HCT116 (cell line): Measurements from ENCODE around the gene ADGRA3.

Source experiments
- EGR1 ChIP-seq: IDR thresholded peaks from 2 replicates; pipeline ENCODE4 v1.6.1; 2012; ENCODE audit warnings: low read depth
- POLR2A ChIP-seq: IDR thresholded peaks from 2 replicates; pipeline ENCODE4 v1.7.0; 2011; ENCODE audit warnings: borderline replicate concordance; ENCODE audit not compliant: insufficient read depth, insufficient read length; ENCODE audit errors: extremely low read depth
- POLR2AphosphoS5 ChIP-seq: IDR thresholded peaks from 2 replicates; pipeline ENCODE4 v1.6.1; 2011; ENCODE audit warnings: mild to moderate bottlenecking, low read depth, low read length, moderate library complexity
- RAD21 ChIP-seq: IDR thresholded peaks from 2 replicates; pipeline ENCODE4 v1.6.1; 2012; ENCODE audit warnings: low read depth, mild to moderate bottlenecking
- SIN3A ChIP-seq: IDR thresholded peaks from 2 replicates; pipeline ENCODE4 v1.6.1; 2012; ENCODE audit warnings: low read depth
- SRF ChIP-seq: IDR thresholded peaks from 2 replicates; pipeline ENCODE4 v1.6.1; 2012; ENCODE audit warnings: low read depth
- YY1 ChIP-seq: IDR thresholded peaks from 2 replicates; pipeline ENCODE4 v1.6.1; 2011; ENCODE audit warnings: low read length, low read depth, moderate library complexity, mild to moderate bottlenecking; ENCODE audit not compliant: insufficient replicate concordance; ENCODE audit errors: extremely low read depth
- ZFX ChIP-seq: fragments of 450-650 bp; IDR thresholded peaks from 2 replicates; pipeline ENCODE4 v1.6.1; 2017
- TF ChIP-seq, protein P1 (sequence below), 3 experiments: fragments of 200-600 bp in 1 of 3; sonication (generic) in 1 of 3; IDR thresholded peaks in 2 of 3; conservative IDR thresholded peaks in 1 of 3; 2 replicates each; pipeline ENCODE4 v1.5.1; 2012 to 2017; ENCODE audit warnings: low read depth in 2 of 3, low read length in 2 of 3, antibody characterized with exemption in 1 of 3, borderline replicate concordance in 1 of 3, control low read depth in 1 of 3, mild to moderate bottlenecking in 1 of 3, mixed read lengths in 1 of 3, mixed run types in 1 of 3, moderate library complexity in 1 of 3; ENCODE audit not compliant: insufficient read depth in 1 of 3
- TF ChIP-seq, protein P2 (sequence below): IDR thresholded peaks from 2 replicates; pipeline ENCODE4 v1.6.1; 2012; ENCODE audit warnings: low read depth
- TF ChIP-seq, protein P3 (sequence below): IDR thresholded peaks from 2 replicates; pipeline ENCODE4 v1.6.1; 2011; ENCODE audit warnings: mild to moderate bottlenecking, low read length, moderate library complexity; ENCODE audit not compliant: insufficient replicate concordance; ENCODE audit errors: extremely low read depth
- TF ChIP-seq, protein P4 (sequence below): IDR thresholded peaks from 2 replicates; pipeline ENCODE4 v1.6.1; 2012

DNA sequence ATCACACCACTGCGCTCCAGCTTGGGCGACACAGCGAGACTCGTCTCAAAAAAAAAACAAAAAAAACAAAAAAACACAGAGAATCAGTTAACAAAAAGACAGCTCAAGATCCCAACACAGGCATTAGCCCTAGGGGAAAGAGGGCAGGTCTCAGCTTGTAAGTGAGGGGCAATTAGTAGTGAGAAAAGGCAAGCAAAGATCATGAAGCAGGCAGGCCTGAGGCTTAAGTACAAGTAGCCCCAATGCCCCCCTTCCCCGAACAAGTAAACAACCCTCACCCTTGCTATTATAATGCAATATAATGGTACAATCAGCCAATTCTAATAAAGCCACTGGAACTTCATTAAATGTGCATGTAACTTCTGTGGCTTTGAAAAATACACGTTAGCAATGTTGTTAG is 17.0 kb downstream of the ADGRA3 start:
- TF ChIP-seq POLR2AphosphoS5 (no peak), RAD21 (no peak), EGR1 (no peak), SIN3A (no peak), SRF (no peak), POLR2A (no peak), YY1 (no peak), ZFX (no peak)
- TF ChIP-seq, protein P1, sequence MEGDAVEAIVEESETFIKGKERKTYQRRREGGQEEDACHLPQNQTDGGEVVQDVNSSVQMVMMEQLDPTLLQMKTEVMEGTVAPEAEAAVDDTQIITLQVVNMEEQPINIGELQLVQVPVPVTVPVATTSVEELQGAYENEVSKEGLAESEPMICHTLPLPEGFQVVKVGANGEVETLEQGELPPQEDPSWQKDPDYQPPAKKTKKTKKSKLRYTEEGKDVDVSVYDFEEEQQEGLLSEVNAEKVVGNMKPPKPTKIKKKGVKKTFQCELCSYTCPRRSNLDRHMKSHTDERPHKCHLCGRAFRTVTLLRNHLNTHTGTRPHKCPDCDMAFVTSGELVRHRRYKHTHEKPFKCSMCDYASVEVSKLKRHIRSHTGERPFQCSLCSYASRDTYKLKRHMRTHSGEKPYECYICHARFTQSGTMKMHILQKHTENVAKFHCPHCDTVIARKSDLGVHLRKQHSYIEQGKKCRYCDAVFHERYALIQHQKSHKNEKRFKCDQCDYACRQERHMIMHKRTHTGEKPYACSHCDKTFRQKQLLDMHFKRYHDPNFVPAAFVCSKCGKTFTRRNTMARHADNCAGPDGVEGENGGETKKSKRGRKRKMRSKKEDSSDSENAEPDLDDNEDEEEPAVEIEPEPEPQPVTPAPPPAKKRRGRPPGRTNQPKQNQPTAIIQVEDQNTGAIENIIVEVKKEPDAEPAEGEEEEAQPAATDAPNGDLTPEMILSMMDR (IDR thresholded peaks at IDR 0.05 in 2 of 3, conservative IDR thresholded peaks at IDR 0.05 in 1 of 3; ENCODE audit: borderline replicate concordance in 1 of 3, insufficient read depth in 1 of 3, low read depth in 2 of 3, low read length in 2 of 3), result no peak
- TF ChIP-seq, protein P2, sequence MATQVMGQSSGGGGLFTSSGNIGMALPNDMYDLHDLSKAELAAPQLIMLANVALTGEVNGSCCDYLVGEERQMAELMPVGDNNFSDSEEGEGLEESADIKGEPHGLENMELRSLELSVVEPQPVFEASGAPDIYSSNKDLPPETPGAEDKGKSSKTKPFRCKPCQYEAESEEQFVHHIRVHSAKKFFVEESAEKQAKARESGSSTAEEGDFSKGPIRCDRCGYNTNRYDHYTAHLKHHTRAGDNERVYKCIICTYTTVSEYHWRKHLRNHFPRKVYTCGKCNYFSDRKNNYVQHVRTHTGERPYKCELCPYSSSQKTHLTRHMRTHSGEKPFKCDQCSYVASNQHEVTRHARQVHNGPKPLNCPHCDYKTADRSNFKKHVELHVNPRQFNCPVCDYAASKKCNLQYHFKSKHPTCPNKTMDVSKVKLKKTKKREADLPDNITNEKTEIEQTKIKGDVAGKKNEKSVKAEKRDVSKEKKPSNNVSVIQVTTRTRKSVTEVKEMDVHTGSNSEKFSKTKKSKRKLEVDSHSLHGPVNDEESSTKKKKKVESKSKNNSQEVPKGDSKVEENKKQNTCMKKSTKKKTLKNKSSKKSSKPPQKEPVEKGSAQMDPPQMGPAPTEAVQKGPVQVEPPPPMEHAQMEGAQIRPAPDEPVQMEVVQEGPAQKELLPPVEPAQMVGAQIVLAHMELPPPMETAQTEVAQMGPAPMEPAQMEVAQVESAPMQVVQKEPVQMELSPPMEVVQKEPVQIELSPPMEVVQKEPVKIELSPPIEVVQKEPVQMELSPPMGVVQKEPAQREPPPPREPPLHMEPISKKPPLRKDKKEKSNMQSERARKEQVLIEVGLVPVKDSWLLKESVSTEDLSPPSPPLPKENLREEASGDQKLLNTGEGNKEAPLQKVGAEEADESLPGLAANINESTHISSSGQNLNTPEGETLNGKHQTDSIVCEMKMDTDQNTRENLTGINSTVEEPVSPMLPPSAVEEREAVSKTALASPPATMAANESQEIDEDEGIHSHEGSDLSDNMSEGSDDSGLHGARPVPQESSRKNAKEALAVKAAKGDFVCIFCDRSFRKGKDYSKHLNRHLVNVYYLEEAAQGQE, result no peak
- TF ChIP-seq, protein P3, sequence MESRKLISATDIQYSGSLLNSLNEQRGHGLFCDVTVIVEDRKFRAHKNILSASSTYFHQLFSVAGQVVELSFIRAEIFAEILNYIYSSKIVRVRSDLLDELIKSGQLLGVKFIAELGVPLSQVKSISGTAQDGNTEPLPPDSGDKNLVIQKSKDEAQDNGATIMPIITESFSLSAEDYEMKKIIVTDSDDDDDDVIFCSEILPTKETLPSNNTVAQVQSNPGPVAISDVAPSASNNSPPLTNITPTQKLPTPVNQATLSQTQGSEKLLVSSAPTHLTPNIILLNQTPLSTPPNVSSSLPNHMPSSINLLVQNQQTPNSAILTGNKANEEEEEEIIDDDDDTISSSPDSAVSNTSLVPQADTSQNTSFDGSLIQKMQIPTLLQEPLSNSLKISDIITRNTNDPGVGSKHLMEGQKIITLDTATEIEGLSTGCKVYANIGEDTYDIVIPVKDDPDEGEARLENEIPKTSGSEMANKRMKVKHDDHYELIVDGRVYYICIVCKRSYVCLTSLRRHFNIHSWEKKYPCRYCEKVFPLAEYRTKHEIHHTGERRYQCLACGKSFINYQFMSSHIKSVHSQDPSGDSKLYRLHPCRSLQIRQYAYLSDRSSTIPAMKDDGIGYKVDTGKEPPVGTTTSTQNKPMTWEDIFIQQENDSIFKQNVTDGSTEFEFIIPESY, result no peak
- TF ChIP-seq, protein P4, sequence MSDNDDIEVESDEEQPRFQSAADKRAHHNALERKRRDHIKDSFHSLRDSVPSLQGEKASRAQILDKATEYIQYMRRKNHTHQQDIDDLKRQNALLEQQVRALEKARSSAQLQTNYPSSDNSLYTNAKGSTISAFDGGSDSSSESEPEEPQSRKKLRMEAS, result no peak
